Activated CD8-positive, alpha-beta memory T cell treated with anti-CD3 and anti-CD28 coated beads for 48 hours (primary cell): ENCODE results near the gene ALG1L2.
"Not testable (repeated sequence)": the region's sequence is repeated elsewhere in the genome, so short reads cannot be mapped to it uniquely, and the experiment has no call there.

Experiments used
- DNase-seq, 3 experiments: peaks; one replicate each; pipeline ENCODE4 v3.0.0-alpha.2; 2020; ENCODE audit warnings: low read depth in 2 of 3, low spot score in 2 of 3

Gene ALG1L2

GRCh38 chr3:130081351-130081881 lies at the start of gene ALG1L2:
TSS of gene ALG1L2 (plus strand) at chr3:130081831. CDS start at chr3:130082017, 186 bp downstream.
- no peak for DNase-seq

DNA sequence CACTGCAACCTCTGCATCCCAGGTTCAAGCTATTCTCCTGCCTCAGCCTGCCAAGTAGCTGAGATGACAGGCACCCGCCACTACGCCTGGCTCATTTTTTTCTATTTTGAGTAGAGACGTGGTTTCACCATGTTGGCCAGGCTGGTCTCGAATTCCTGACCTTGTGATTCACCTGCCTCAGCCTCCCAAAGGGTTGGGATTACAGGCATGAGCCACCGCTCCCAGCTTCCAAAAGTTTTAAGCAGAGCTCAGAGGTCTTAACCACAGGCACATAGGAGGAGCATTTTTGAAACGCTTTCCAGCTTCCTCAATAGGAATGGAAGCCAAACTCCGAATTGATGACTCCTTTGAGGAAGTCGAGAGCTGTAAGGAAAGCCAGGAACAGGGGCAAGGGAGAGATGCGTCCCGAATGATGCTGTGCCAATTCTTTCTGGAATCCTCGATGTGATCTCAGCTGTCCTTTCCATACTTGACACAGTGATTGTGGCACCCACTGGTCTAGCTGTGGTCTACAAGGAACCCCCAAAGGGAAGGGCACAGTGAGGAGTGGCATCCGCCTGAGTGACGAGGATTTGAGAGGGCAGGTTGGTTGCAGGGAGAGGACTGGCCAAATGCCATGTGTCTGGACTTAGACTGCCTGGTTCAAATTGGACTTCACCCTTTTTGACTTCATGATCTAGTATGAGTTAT lies 44.4 kb upstream of the ALG1L2 start:
- not testable (repeated sequence) for DNase-seq

DNA sequence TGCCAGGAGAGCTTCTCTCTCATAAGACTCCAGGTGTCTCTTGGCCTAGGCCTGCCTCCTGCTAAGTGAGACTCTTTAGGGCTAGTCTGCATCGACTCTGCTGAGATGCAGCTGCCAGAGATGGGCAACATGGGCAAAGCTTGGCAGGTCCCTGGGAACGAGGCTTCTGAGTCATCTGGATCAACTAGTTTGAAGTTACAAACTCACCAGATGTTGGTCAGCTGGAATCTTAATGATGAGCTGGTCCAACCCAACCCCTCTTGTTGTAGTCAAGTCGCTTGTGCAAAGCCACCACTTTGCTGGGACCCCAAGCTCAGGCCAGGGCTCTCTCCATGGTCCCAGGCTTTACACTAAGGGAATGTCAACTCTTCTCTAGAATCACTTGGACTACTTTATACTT lies 38.9 kb upstream of the ALG1L2 start:
- not testable (repeated sequence) for DNase-seq

DNA sequence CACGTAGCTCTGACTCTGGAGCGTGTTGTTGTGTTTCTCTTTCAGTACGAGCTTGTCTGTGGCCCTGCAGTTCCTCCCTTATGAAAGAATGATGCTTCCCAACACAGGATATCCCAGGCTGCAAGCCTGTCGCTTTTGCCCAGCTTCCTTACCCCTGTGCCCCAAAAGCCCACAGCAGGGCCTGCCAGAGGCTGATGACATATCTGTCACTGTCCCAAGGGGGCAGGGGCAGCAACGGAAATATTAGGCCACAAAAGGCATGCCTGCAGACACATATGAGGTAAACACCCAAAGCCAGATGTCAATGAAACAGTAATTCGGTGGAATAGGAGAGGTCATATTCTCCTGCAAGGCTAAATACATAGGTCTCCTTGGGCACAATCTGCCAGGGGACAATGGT lies 38.0 kb upstream of the ALG1L2 start:
- not testable (repeated sequence) for DNase-seq

GRCh38 chr3:130044370-130044769 lies 37.3 kb upstream of the ALG1L2 start:
- no peak for DNase-seq

DNA sequence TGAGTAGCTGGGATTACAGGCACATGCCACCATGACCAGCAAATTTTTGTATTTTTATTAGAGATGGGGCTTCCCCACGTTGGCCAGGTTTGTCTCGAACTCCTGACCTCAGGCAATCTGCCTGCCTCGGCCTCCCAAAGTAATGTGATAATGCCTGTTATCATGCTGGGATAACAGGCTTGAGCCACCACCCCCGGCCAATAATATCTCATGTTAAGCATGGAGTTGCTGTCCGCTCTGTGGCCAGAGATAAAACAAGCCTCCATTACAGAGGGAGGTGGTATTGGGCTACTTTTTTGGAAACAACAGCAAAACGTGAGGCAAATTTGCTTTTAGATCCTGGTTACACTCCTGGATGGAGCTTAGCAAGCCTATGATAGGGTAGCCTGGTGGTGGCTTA lies 32.9 kb upstream of the ALG1L2 start:
- DNase-seq, result no peak

DNA sequence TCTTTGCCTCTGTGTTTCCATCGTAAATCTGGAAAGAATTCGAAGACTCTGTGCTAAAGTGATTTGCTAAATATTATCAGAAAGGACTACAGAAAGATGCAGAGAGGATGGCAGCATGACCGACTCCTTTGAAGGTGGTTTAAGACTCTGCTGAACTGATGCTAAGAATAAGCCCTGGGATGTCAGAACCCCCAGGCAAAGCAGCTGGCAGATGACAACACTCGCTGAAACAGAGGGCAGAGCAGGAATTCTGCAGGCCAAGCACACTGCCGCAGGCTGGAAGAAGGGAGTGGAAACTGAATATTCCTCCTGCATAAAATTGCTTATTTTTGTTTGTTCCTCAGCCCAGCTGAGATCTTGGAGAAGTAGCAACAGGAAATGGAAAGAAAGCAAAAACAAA lies 29.3 kb upstream of the ALG1L2 start:
- not testable (repeated sequence) for DNase-seq

DNA sequence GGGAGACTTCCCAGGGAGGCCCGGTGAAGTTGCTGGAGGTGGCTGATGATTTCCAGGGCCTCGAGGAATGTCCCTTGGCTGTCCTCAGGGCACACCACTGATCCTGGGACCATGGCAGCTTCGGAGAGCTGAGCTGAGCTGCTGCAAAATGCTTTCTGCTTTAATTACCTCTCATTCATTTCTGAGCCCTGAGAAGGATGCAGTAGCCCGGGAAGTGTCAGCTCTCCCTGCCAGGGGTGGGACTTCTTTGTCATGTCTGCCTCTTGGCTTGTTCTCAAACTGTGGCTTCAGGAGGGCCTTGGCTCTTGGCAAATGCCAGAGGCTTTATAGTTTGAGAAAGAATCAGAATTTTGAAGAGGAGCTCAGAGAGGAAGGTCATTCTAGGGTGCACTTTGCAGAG lies 28.7 kb upstream of the ALG1L2 start:
- DNase-seq, result not testable (repeated sequence)

- DNase-seq, result not testable (repeated sequence)
Measured at GRCh38 chr3:130057536-130058266, 23.9 kb upstream of the ALG1L2 start.

- not testable (repeated sequence) for DNase-seq
Measured at GRCh38 chr3:130058267-130058657, 23.4 kb upstream of the ALG1L2 start.

DNA sequence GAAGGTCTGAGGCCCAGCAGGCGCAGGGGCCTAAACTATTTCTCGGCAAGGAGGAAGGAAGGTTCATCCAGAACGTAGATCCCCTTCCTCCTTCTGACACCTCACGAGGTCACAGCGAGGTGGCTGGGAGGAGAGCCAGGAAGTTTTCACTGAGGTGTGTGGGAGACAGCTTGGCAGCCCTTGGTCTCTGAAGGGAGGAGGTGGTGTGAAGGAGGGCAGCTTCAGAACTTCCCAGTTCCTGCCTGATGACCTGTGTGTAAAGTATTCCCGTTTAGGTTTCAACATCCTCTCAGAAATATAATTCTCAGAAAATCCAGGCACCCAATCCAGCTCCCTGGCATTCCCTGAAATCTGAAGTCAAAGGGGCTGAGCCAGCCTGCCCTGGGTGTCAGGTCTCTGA lies 22.9 kb upstream of the ALG1L2 start:
- DNase-seq, result not testable (repeated sequence)

GRCh38 chr3:130059162-130059561 lies 22.5 kb upstream of the ALG1L2 start:
- not testable (repeated sequence) for DNase-seq

DNA sequence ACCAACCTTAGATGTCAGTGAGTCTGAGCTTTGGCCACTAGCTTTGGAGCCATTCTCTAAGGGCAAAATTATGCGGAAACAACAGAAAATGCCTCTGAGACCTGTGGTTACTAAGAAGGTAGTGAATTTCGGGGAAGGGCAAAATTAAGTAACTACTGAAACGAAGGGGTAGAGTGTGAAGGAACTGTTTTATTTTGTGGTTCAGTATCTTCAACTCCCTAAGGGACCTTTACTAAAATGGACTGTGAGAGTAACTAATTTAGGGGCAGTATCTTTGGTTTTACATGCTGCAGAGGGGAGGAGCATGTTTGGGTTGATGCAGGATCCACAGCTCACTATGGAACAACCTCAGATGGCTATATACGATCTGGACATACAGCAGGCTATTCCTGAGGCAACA lies 8.0 kb upstream of the ALG1L2 start:
- no peak for DNase-seq

- DNase-seq, result no peak
Measured at GRCh38 chr3:130077636-130078035, 4.0 kb upstream of the ALG1L2 start.

DNA sequence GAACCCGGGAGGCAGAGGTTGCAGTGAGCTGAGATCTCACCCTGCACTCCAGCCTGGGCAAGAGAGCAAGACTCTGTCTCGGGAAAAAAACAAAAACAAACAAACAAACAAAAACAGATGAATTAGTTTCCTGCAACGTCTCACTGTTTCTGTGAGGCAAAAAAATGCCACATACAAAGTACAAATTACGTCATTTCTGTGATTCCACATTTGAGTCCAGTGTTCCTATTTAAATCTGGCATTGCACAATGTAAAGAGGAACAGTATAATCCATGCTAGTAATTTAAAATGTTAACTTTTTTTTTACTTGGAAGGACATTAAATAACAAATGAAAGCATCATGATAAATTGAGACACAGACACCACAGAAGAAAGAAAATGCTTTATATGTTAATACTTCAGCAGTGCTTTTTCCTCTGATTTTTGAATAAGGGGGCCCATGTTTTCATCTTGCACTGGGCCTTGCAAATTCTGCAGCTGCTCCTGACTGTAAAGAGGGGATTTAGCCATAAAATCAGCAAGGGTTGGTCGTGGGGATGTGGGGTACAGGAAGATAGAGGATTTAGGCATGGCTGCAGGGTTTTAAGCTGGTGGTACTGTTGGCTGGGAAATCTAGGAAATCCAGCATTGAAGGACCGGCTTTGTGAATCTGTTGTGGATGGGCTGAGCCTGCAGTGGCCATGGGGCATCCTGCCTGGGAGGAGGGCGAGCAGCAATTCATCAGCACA lies 1.9 kb downstream of the ALG1L2 start:
- not testable (repeated sequence) for DNase-seq

DNA sequence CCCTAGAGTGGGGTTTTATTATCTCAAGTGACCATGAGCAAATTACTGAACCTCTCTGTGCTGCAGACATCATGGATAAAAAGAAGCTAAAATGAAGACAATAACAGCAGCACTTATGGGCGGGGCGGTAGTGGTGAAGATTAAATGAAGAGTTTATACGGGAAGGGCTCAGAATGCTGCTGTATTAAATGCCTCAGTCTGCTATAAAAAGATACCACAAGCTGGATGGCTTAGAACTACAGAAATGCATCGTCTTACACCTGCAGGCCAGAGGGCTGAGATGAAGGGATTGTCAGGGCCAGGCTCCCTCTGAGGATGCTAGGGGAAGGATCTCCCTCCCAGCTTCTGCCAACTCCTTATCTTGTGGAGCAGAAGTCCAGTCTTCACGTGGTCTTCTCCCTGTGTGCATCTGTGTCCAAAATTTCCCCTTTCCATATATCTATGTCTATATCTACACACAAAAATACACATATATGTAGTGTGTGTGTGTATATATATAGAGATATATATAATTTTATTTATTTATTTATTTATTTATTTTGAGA lies 2.9 kb downstream of the ALG1L2 start:
- DNase-seq, result no peak

GRCh38 chr3:130085881-130086280 lies 4.2 kb downstream of the ALG1L2 start:
- no peak for DNase-seq

GRCh38 chr3:130086628-130087027 lies 5.0 kb downstream of the ALG1L2 start:
- DNase-seq, result not testable (repeated sequence)

DNA sequence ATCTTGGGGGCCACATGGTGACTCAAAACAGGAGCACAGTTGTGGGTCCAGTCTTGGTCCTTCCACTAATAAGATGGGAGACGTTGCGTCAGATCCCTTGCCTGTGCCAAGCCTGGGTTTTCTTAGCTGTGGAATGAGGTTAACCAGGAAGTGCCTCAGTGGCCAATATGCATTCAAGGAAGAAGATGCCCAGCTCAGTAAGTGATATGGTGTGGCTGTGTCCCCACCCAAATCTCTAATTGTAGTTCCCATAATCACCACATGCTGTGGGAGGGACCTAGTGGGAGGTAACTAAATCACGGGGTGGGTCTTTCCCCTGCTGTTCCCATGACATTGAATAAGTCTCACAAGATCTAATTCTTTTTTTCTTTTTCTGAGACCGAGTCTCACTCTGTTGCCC lies 6.4 kb downstream of the ALG1L2 start:
- DNase-seq, result no peak

DNA sequence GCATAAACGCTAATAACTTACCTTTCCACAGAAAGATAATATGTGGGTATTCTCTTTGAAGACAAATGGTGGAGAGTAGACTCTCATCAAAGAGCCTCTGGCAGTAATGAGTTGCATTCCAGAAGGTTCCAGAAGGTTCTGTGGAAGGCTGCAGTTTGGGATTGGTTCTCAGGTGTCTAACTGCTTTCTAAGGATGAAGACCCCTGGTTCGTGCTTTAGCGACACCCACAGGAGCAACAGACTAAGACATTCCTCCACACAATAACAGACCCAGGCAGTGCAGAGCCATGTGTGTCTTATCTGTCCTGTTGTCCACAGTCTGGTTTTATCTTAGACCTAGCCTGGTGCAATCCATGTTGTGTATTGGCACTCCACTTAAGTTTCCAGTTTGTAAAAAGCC lies 9.1 kb downstream of the ALG1L2 start:
- not testable (repeated sequence) for DNase-seq

- DNase-seq, result no peak
Measured at GRCh38 chr3:130091958-130092357, 10.3 kb downstream of the ALG1L2 start.
